CD4-positive, alpha-beta T cell treated with Interleukin-6 for 4 hours (primary cell): ENCODE data around the gene MMS19.

Experiments used
- DNase-seq: peaks from one replicate; pipeline ENCODE4 v3.0.0-alpha.2; 2020; ENCODE audit warnings: mixed read lengths

The MMS19 gene, protein sequence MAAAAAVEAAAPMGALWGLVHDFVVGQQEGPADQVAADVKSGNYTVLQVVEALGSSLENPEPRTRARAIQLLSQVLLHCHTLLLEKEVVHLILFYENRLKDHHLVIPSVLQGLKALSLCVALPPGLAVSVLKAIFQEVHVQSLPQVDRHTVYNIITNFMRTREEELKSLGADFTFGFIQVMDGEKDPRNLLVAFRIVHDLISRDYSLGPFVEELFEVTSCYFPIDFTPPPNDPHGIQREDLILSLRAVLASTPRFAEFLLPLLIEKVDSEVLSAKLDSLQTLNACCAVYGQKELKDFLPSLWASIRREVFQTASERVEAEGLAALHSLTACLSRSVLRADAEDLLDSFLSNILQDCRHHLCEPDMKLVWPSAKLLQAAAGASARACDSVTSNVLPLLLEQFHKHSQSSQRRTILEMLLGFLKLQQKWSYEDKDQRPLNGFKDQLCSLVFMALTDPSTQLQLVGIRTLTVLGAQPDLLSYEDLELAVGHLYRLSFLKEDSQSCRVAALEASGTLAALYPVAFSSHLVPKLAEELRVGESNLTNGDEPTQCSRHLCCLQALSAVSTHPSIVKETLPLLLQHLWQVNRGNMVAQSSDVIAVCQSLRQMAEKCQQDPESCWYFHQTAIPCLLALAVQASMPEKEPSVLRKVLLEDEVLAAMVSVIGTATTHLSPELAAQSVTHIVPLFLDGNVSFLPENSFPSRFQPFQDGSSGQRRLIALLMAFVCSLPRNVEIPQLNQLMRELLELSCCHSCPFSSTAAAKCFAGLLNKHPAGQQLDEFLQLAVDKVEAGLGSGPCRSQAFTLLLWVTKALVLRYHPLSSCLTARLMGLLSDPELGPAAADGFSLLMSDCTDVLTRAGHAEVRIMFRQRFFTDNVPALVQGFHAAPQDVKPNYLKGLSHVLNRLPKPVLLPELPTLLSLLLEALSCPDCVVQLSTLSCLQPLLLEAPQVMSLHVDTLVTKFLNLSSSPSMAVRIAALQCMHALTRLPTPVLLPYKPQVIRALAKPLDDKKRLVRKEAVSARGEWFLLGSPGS

DNA sequence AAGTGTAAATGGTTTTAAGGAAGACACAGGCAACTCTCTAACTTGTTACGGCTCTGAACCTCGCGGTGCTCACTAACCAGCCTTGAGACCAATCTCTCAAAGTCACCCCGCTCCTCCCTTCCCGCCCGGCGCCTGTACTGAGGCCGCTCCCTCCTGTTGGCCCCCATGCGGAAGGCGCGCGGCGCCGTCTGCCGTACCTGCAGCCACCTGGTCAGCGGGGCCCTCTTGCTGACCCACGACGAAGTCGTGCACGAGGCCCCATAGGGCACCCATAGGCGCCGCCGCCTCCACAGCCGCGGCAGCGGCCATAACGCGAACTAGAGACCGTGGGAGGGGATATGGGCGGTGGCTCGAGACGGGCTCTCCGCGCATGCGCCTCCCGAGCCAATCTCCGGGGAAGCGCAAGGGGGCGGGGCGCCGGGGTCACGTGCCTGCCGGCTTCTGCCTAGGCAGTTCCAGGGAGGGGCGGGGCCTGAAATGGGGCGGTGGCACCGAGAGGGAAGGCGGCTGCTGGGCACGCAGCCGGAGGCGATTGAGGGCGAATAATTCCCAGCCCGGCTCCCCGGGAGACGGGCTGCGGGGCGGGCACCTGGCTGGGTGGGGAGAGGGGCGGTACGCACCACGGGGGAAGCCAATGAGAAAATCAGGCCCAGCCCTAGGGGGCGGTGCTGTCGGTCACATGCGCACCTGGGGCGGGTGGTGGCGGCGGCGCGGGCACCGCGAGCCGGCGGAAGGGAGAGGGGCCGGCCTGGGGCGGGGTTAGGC is at the start of gene MMS19:
TSS of gene MMS19 (minus strand) at position 347 of the 765 bp plus-strand sequence. CDS start at position 309, 38 bp downstream.
- peak; percentile 100 for DNase-seq

DNA sequence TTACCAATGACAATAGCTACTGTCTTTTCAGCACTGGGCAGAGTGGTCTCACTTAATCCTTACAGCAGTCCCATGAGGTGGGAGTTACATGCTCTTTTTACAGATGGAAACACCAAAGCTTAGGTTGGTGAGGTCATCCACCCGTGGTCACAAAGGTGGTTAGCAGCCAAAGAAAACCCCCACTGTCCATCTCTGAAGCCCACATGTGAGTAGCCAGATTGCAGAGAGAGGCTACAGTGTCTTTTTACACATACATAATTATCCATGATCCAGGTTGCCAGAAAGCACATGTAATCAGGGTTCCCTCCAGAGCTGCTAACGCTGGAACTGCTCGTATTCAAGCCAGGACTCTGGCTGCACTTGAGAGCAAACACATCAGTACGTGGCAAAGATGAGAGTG is 49.7 kb upstream of the MMS19 start:
- DNase-seq: no peak

DNA sequence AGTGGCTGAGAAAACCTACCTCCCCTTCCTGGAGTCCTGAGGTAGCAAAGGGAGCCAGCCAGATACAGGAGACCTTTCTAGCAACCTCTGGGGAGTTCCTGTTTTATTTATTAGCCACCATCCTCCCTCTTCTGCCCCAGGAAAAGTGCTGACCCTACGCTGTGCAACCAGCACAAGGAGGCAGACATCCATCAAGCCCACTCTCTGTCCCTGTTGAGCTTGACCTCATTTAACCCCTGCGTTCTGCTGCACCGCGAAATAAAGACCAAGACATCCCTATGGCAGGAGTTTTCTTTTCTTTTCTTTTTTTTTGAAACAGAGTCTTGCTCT is 49.0 kb upstream of the MMS19 start:
- no peak for DNase-seq

DNA sequence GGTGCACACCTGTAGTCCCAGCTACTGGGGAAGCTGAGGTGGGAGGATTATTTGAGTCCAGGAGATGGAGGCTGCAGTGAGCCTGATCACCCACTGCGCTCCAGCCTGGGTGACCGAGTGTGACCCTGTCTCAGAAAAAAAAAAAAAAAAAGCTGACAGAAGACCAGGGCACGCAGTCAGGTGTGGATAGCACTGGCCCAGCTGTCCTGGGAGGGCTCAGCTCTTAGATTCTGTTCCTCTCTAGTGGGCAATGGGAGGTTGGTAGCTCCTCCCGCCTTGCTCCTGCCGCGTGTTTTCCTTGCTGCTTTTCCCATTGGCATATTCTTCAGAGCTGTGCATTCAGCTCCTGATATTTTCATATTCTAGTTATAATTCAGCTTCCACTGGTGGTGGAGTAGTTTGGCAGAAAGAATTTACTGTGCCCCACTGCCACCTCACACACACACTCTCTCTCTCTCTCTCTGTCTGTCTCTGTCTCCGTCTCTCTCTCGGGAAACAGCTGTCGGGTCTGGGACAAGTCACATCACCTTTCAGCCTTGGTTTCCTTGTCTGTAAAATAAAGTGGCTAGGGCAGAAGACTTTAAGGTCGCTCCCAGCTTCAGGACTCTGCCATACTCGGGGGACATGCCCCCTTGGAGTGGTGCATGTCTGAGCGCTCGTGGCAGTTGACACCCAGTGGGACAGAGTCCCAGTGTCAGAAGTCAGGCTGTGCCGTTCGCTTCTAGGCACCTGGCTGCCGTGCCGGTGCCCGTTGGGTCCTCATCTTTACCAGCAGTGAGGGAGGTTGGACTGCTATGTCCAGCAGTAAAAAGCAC is 48.4 kb upstream of the MMS19 start:
- DNase-seq: no peak

DNA sequence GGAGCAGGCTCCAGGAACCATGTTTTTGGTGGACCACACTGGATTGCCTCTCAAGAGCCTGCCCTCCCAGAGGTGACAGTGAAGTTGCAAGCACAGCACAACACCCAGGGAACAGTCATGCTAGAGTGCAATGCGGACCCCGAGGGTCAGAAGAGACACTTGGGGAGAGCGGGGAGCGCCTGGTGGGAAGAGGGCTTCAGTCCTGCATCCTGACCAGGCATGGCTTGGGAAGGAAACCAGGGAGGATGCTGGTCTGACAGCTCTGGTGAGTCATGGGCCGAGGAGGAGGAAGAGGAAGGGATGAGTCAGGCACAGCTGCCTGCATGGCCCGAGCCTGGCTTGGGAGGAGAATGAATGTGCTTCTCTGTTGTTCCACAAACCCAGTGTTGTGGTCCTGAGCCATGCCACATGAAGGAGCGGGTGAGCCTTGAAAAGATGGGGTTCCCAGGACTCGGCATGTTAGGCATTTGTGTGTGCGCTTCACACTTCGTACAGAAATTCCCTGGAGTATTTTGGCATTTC is 44.9 kb upstream of the MMS19 start:
- DNase-seq: peak; percentile 52

DNA sequence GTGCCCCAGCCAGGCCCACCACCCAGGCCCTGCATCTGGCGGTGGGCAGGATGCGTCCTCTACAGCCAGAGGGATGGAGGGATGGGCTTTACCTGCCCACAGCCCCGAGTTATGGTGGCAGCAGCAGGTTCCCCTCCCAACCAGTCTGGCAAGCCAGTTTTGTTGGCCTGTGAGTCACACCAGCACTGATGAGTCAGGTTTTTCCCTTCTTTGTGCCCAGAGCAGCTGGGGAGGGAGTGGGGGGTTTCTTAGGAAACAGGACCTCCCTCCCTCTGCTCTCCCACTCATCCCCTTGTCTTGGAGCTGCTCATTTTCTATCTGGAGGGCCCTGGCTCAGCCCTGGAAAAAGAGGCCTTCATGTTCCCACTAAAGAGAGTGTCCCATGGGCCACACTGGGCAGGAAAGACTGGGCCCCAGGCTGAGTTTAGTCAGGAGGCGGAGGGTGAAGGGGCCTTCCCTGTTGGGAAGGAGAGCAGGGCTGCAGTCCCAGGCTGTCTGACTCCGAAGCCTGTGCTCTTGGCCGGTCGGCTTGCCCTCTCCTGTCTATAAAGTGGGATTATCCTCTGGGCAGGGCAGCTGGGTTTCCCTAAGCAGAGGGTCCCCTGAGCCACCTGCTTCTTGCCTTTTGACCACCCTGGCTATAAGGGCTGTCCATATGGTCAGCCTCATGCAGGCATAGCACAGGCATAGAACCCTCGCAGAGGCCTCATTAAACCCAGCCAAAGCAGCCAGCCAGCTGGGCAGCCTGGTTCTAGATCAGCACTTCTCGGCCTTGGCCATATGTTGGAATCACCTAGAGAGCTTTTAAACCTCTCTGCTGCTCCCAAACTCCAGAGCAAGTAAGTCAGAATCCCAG is 44.2 kb upstream of the MMS19 start:
- peak; percentile 31 for DNase-seq

DNA sequence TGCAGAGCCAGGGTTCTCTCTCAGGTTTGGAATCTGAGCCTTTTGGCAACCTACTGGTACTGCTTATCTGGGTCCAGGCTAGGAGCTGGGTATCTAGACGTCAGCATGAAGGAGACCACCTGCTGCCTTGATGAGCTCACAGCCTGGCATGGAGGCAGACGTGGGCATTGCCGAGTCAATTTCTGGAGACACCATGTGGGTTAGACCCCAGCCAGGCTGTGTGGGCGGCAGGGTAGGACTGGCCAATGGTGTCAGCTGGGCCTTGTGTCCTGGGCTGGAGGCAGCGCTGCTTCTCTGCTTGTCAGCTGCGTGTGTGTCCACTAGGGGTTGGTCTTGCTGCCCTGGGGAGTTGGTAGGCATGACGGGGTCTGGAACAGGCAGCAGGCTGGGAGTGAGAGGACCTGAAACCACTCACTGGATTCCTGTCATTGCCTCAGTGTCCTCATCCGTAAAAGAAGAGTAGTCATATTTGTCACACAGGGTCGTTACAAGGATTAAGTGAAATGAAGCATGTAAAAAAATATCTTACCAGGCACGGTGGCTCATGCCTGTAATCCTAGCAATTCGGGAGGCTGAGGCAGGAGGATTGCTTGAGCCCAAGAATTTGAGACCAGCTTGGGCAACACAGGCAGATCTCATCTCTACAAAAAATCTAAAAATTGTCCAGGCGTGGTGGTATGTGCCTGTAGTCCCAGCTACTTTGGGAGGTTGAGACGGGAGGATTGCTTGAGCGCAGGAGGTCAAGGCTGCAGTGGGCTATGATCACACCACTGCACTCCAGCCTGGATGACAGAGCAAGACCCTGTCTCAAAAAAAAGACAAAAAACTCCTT is 42.7 kb upstream of the MMS19 start:
- no peak for DNase-seq

DNA sequence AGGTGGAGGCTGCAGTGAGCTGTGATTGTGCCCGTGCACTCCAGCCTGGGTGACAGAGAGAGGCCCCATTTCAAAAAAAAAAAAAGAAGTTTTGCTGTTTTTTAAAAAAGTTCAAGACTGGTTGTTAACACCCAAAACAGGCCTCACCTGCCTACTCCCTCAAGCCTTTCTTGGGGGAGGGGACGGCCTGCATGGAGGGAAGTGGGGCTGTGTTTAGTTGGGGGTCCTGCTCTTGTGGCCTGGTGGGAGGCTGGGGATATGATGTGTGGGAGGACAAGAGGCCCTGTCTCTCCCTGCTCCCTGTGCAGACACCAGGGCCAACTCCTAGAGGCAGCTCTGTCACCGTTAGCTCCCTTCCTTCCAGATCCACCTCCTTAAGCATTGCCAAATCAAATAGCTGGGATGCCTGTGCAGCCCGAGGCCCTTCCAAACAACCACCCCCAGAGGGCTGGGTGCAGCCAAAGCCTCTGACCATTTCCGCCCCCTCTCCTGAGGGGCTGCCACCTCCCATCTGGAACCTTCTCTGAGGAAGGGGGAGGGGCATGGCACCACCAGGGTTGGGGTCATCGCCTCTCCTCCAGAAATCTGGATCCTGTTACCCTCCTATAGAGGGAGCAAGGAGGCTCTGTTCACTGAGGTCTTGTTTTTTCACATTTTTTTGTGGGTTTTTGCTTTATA is 41.4 kb upstream of the MMS19 start:
- no peak for DNase-seq

DNA sequence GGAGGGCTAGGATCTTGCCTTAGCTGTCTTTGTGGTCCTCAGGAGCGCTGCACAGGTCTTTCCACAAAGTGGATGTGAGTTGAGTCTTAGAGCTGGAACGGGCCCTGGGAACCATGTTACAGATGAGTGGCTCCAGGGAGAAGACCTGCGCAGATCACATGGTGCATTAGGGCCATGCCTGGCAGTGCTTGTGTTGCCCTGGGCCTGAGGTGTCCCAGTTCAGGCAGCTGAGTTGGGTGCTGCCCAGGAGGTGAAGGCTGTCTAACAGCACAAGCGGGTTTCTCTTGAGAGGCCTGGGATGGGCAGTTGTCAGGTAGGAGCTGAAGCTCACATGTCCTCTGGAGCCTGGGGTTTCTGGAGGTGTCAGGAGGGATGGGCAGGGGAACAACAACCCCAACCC is 40.6 kb upstream of the MMS19 start:
- DNase-seq: no peak

DNA sequence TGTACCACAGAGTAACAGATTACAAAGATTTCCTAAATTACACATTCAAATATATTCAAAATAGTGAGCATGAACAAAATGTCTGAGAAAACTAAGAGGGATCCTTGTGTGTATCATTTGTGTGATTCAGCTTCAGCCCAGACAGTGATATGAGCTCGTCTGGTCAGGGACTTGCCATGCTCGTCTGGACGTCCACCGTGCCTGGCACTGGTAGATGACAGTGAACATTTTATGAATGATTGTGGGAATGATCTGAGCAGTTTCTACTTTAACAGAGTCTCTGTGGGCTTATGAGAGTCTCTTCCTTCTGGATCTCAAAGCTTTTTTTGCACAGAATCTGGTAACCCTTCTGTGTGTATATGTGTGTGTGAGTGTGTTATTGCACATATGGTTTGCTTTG is 40.2 kb upstream of the MMS19 start:
- DNase-seq: no peak

DNA sequence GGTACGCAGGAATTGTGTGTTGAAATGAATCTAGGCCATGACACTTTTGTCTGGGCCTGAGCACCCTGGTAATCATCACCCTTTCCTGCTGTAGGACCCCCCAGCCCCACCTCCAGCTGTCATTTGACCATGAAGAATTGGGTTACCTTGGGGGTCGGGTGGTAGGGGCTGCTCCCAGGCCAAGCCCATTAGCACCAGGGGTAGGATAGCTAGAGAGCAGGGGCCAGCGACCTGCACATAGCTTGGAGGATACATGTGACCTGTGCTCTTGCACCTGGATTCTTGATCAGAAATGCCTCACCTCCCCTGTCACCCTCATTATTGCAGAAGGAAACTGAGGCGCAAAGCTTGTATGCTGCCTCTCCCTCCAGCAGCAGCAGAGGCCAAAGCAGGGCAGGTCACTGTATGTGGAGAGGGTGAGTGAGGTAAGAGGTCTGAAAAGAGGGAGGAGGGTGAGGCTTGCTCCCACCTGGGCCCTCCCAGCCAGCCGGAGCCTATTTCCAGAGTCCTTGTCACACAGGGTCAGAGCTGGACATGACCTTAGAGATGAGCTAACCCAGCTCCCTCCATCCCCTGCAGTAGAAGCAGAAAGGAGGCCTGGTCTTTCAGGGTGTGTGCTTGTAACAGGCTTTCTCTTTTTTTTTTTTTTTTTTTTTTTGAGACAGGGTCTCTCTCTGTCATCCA is 39.1 kb upstream of the MMS19 start:
- no peak for DNase-seq

DNA sequence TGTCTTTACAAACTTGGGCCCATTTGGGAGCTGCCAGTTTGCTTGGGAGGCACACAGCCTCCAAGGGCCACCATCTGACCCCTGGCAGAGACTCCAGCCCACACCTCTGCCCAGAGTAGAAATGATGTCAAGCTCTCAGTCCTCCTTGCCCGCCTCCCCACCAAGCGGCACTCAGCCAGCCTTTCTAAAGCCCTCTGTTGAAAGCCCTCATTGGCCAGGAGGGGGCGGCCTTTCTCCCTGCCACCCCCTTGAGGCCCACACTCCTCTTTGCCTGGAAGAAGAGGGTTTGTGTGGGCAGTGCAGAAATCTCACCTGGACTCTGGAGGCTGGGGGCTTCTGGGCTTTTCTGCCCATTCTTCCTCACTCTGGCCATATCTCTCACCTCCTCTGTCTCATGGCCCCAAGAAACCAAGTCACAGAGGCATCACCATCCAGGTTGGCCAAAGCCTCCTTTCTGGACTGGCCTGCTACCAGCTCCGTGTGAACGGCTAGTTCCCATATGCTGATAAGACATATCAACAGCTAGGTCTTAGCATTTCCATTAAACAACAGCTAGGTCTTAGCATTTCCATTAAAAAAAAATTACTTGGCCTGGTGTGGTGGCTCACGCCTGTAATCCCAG is 36.6 kb upstream of the MMS19 start:
- peak; percentile 41 for DNase-seq

DNA sequence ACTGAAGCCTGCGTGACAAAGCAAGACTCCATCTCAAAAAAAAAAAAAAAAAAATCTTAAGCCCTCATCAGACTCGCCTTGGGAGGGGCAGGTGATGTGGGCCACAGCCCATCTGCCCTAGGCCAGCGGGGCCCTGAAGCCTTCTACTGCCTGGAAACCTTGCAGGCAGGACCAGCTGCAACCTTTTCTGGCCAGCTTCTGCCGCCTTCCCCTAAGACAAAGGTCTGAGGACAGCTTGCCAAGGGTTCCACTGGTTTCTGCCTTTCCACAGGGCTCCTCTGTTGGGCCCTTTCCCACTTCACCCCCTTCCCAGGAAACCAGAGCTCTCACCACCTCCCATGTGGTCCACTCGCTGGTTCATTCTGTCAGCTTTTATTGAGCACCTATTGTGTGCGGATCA is 35.7 kb upstream of the MMS19 start:
- no peak for DNase-seq

DNA sequence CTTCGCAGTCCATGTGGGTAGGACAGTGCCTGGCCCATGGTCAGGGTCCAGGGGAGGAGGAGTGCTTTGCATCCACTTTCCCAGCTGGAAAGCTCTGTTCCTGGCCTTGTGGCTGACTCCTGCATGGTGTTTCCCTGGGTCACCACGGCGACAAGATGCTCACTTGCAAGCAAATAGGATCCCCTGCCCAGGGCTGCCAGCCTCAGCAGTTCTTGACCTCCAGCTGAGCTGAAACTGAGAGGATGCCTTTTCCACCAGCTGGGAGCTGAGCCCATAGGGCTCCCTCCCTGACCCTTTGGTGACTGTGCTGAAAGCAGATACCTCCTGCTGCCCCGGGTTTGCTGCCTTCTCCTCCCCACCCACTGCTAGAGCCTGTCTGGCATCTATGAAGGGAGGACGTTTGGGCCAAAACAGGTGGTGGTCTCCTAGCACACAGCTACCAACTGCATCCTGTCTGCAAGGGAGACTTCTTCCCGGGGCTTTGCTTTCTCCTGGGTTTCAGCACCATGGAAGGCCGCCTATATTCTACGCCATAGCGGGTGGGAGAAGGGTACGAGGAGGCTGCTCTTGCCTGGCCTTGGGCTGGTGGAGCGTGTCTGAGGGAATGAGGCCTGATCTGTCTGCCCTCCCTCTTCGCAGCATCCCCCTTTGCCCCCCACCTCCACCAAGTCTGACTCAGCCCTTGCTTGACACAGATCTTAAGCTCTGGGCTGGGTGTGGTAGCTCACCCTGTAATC is 34.9 kb upstream of the MMS19 start:
- no peak for DNase-seq

DNA sequence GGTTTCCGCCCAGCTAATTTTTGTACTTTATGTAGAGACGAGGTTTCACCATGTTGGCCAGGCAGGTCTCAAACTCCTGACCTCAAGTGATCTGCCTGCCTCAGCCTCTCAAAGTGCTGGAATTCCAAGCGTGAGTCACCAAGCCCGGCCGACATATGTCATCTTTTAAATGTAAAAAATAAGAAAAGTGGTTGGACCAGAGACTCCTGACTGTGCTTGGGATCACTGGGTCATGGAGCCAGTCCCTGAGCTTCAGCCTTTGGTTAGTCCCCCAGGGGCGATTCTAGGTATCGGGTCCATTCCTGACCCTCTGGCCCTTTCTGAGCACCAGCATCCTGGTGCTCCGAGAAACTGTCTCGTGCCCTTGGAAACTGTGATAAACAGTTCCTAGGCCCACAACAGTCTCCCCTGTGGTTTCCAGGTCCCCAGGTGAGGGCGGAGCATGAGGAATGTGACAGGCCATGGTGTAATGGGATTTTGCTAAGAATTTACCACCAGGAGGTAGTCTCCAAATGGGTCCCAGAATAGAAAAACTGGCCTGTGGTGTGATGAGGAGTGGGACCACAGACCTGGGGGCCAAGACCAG is 33.3 kb upstream of the MMS19 start:
- DNase-seq: no peak

DNA sequence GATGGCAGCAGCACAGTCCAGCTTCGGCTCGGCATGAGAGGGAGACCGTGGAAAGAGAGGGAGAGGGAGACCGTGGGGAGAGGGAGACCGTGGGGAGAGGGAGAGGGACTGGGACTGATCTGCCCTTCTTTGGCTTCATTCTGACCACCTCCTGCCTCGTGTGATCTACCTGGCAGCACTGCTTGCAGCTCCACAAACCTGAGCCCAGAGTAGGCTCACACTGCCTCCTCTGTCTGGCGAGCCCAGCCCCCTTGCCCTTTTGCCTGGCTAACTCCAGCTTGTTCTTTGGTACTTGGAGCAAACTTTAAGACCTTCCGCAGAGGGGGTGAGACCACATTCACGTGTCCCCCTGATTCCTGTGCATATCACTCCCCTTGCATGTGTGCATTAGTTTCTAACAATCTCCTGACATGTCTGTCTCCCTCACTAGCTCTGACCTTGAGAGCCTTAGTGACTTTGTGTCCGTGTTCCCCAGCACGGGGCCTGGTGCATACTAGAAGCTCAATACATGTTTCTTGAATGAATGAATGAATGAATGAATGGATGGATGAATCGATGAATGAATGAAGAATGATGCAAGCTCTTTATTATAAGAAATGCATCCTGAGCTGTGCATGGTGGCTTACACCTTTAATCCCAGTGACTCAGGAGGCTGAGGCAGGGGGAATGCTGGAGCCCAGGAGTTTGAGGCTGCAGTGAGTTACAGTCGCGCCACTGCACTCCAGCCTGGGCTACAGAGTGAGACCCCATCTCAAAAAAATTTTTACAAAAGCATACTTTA is 31.7 kb upstream of the MMS19 start:
- no peak for DNase-seq
